Measurements from ENCODE around the gene ZNF33A.
"Not testable (repeated sequence)": the region's sequence is repeated elsewhere in the genome, so short reads cannot be mapped to it uniquely, and the experiment has no call there.

Gene ZNF33A

GRCh38 chr10:38076687-38077086 is 66.2 kb downstream of the ZNF33A start:
- Mint-ChIP-seq H3K4me3 (no peak overlapping the region), H3K9me3 (peaks cover 19% of the 10 kb centered on the region), H3K27me3 (peaks cover 14% of the 10 kb centered on the region), H3K4me1 (ENCODE audit: low read depth) (no peaks in the 10 kb centered on the region), H3K27ac (no peak overlapping the region), H3K36me3 (ENCODE audit: low read depth) (peaks cover 1% of the 10 kb centered on the region)
- DNase-seq: no peak

- not testable (repeated sequence) for H3K27ac Mint-ChIP-seq, DNase-seq, H3K27me3 Mint-ChIP-seq
- peaks cover 34% of the 10 kb centered on the region for H3K4me1 Mint-ChIP-seq (ENCODE audit: low read depth)
- H3K4me3 Mint-ChIP-seq: peak overlapping the region; percentile 87
- peaks cover 17% of the 10 kb centered on the region for H3K9me3 Mint-ChIP-seq
- H3K36me3 Mint-ChIP-seq (ENCODE audit: low read depth): peaks cover 47% of the 10 kb centered on the region
Observed at GRCh38 chr10:38093318-38093717, 82.8 kb downstream of the ZNF33A start.

GRCh38 chr10:38093816-38094157 is 83.3 kb downstream of the ZNF33A start:
- no peak for DNase-seq
- H3K4me3 Mint-ChIP-seq: peak overlapping the region; percentile 87
- H3K27me3 Mint-ChIP-seq: no peaks in the 10 kb centered on the region
- H3K27ac Mint-ChIP-seq: peak overlapping the region; percentile 94
- peaks cover 52% of the 10 kb centered on the region for H3K36me3 Mint-ChIP-seq (ENCODE audit: low read depth)
- peaks cover 21% of the 10 kb centered on the region for H3K9me3 Mint-ChIP-seq
- peaks cover 38% of the 10 kb centered on the region for H3K4me1 Mint-ChIP-seq (ENCODE audit: low read depth)

GRCh38 chr10:38094158-38094926 is 83.9 kb downstream of the ZNF33A start, which contains the start of gene ZNF37A:
Gene ZNF37A (plus strand): TSS chr10:38094337. CDS start chr10:38096618, 2,281 bp downstream.
- peak; percentile 89 for DNase-seq

GRCh38 chr10:38094927-38095574 is 84.6 kb downstream of the ZNF33A start:
- H3K9me3 Mint-ChIP-seq: peaks cover 33% of the 10 kb centered on the region
- peak overlapping the region; percentile 87 for H3K4me3 Mint-ChIP-seq
- H3K27ac Mint-ChIP-seq: peak overlapping the region; percentile 94
- DNase-seq: peak; percentile 35
- peaks cover 40% of the 10 kb centered on the region for H3K4me1 Mint-ChIP-seq (ENCODE audit: low read depth)
- no peaks in the 10 kb centered on the region for H3K27me3 Mint-ChIP-seq
- H3K36me3 Mint-ChIP-seq (ENCODE audit: low read depth): peaks cover 65% of the 10 kb centered on the region

More at GRCh38 chr10:38094158-38094926, 83.9 kb downstream of the ZNF33A start, which contains the start of gene ZNF37A:
- H3K9me3 Mint-ChIP-seq: peaks cover 26% of the 10 kb centered on the region
- H3K4me1 Mint-ChIP-seq (ENCODE audit: low read depth): peaks cover 40% of the 10 kb centered on the region
- peak within 1 kb of the TSS; percentile 87 for H3K4me3 Mint-ChIP-seq
- H3K27ac Mint-ChIP-seq: peak within 1 kb of the TSS; percentile 94
- H3K36me3 Mint-ChIP-seq (ENCODE audit: low read depth): peaks cover 58% of the 10 kb centered on the region
- no peaks in the 10 kb centered on the region for H3K27me3 Mint-ChIP-seq

GRCh38 chr10:38102880-38103279 is 92.4 kb downstream of the ZNF33A start:
- peaks cover 75% of the 10 kb centered on the region for H3K9me3 Mint-ChIP-seq
- H3K4me1 Mint-ChIP-seq (ENCODE audit: low read depth): peaks cover 10% of the 10 kb centered on the region

GRCh38 chr10:38103756-38104155 is 93.3 kb downstream of the ZNF33A start:
- Mint-ChIP-seq H3K27me3 (no peaks in the 10 kb centered on the region), H3K36me3 (ENCODE audit: low read depth) (peaks cover 99% of the 10 kb centered on the region), H3K27ac (no peak overlapping the region), H3K4me1 (ENCODE audit: low read depth) (peaks cover 2% of the 10 kb centered on the region), H3K9me3 (peaks cover 76% of the 10 kb centered on the region), H3K4me3 (no peak overlapping the region)
- DNase-seq: no peak

More at GRCh38 chr10:38102880-38103279, 92.4 kb downstream of the ZNF33A start:
- Mint-ChIP-seq H3K27me3 (no peaks in the 10 kb centered on the region), H3K27ac (no peak overlapping the region), H3K36me3 (ENCODE audit: low read depth) (peaks cover 99% of the 10 kb centered on the region), H3K4me3 (no peak overlapping the region)
- DNase-seq: no peak

- no peaks in the 10 kb centered on the region for H3K4me1 Mint-ChIP-seq (ENCODE audit: low read depth)
- no peak for DNase-seq
- H3K27ac Mint-ChIP-seq: no peak overlapping the region
- H3K27me3 Mint-ChIP-seq: no peaks in the 10 kb centered on the region
- H3K4me3 Mint-ChIP-seq: no peak overlapping the region
- H3K9me3 Mint-ChIP-seq: peaks cover 73% of the 10 kb centered on the region
- H3K36me3 Mint-ChIP-seq (ENCODE audit: low read depth): peaks cover 97% of the 10 kb centered on the region
Observed at GRCh38 chr10:38112159-38112558, 101.7 kb downstream of the ZNF33A start.

Measured in activated T-cell treated with anti-CD3 and anti-CD28 coated beads, Interleukin-2, amount 50 U/mL, for 24 hours (primary cell).